HCT116 (cell line): Measurements from ENCODE around the gene MSI2. TPM values are rescaled to one million over a fixed set of nuclear protein-coding genes. Genes with fewer than 3 reads are reported as not detected.

Experiments used
- ATAC-seq: fragments of 200-7000 bp; cut with Tn5 transposase; 2 replicates; pipeline ENCODE4 v1.9.1; 2020; ENCODE audit warnings: mild to moderate bottlenecking, moderate library complexity
- BruUV-seq: library from RNA; stranded (reverse); fragments of 400-500 nt; replicated peaks from 2 replicates; lab custom pipeline; 2021; lab: Mats Ljungman, UMichigan
- CTCF ChIA-PET: fragments of 300-600 bp; sonication (Branson Sonifier 250); formaldehyde crosslinking; loops from one replicate; lab custom pipeline; 2021; ENCODE audit warnings: antibody characterized with exemption; lab: Charles Lee
- POLR2A ChIA-PET: fragments of 300-600, 350-600 bp; sonication (Branson Sonifier 250); formaldehyde crosslinking; loops from one replicate; lab custom pipeline; 2021; ENCODE audit warnings: antibody characterized with exemption; lab: Charles Lee
- RAD21 ChIA-PET, 2 experiments: fragments of 300-600 bp; sonication (Branson Sonifier 250); formaldehyde crosslinking; loops; one replicate each; lab custom pipeline; 2023; ENCODE audit warnings: low total read pairs in 2 of 2; ENCODE audit not compliant: uncharacterized antibody in 2 of 2, unreplicated experiment in 2 of 2, low non-redundant PET in 1 of 2; lab: Charles Lee
- DNase-seq: peaks from one replicate; pipeline ENCODE4 v3.0.0-alpha.2; 2010; ENCODE audit warnings: low read depth, low spot score
- H2AFZ ChIP-seq: fragments of 200-600 bp; shearing (Covaris generic), sonication (generic); 2 replicates; pipeline ENCODE4 v1.6.1; 2017; ENCODE audit warnings: low read depth, mixed run types, mixed read lengths, antibody characterized with exemption, low read length; ENCODE audit not compliant: poor library complexity, severe bottlenecking
- H3K27ac ChIP-seq: 2 replicates; pipeline ENCODE4 v1.5.1; 2012; ENCODE audit warnings: low read depth, low read length
- H3K27me3 ChIP-seq: fragments of 200-600 bp; sonication (generic); 2 replicates; pipeline ENCODE4 v1.6.1; 2016; ENCODE audit warnings: mixed run types, low read length, mixed read lengths; ENCODE audit not compliant: insufficient read depth
- H3K36me3 ChIP-seq, 2 experiments: fragments of 200-500 bp in 1 of 2; fragments of 200-600 bp in 1 of 2; sonication (Bioruptor generic) in 1 of 2; sonication (generic) in 1 of 2; 2 replicates each; pipeline versions ENCODE4 v1.5.1 to v1.6.1; 2014 to 2016; ENCODE audit warnings: low read length in 2 of 2, inconsistent platforms in 1 of 2, mixed read lengths in 1 of 2, mixed run types in 1 of 2; ENCODE audit not compliant: insufficient read depth in 2 of 2, control insufficient read depth in 1 of 2
- H3K4me1 ChIP-seq, 2 experiments: fragments of 200-600 bp in 1 of 2; sonication (generic) in 1 of 2; 2 replicates each; pipeline versions ENCODE4 v1.5.1 to v1.6.1; 2012 to 2017; ENCODE audit warnings: low read length in 2 of 2, inconsistent platforms in 1 of 2, mild to moderate bottlenecking in 1 of 2, mixed read lengths in 1 of 2, mixed run types in 1 of 2, moderate library complexity in 1 of 2; ENCODE audit not compliant: insufficient read depth in 2 of 2, control insufficient read depth in 1 of 2
- H3K4me2 ChIP-seq: fragments of 200-600 bp; sonication (generic); 2 replicates; pipeline ENCODE4 v1.6.1; 2017; ENCODE audit warnings: mixed run types, low read length, mixed read lengths
- H3K4me3 ChIP-seq, 2 experiments: fragments of 200-600 bp in 1 of 2; sonication (generic) in 1 of 2; replicated peaks in 1 of 2; 2 replicates each; pipeline ENCODE4 v1.5.1; 2011 to 2016; ENCODE audit warnings: low read length in 2 of 2, control low read depth in 1 of 2, low read depth in 1 of 2, mild to moderate bottlenecking in 1 of 2, mixed read lengths in 1 of 2, mixed run types in 1 of 2
- H3K79me2 ChIP-seq: fragments of 200-600 bp; sonication (generic); 2 replicates; pipeline ENCODE4 v1.6.1; 2017; ENCODE audit warnings: mild to moderate bottlenecking, mixed run types, low read length, moderate library complexity, mixed read lengths; ENCODE audit not compliant: insufficient read depth
- H3K9ac ChIP-seq: fragments of 200-600 bp; sonication (generic); 2 replicates; pipeline ENCODE4 v1.6.1; 2016; ENCODE audit warnings: low read length, mixed read lengths
- H3K9me2 ChIP-seq: fragments of 200-600 bp; sonication (generic), shearing (Covaris generic); 2 replicates; pipeline ENCODE4 v1.6.1; 2017; ENCODE audit warnings: mixed run types, mild to moderate bottlenecking, moderate library complexity; ENCODE audit not compliant: insufficient read depth
- H3K9me3 ChIP-seq, 2 experiments: fragments of 200-500 bp in 1 of 2; fragments of 200-600 bp in 1 of 2; sonication (Bioruptor generic) in 1 of 2; sonication (generic) in 1 of 2; 2 replicates each; pipeline ENCODE4 v1.6.1; 2014 to 2017; ENCODE audit warnings: low read length in 2 of 2, mixed read lengths in 2 of 2, inconsistent platforms in 1 of 2, low read depth in 1 of 2, mild to moderate bottlenecking in 1 of 2, mixed run types in 1 of 2, moderate library complexity in 1 of 2; ENCODE audit not compliant: control insufficient read depth in 1 of 2, insufficient read depth in 1 of 2
- H4K20me1 ChIP-seq: fragments of 200-600 bp; sonication (generic), shearing (Covaris generic); 2 replicates; pipeline ENCODE4 v1.6.1; 2017; ENCODE audit warnings: mixed run types, mild to moderate bottlenecking, moderate library complexity; ENCODE audit not compliant: insufficient read depth
- CTCF ChIP-seq, 3 experiments: fragments of 200-600 bp in 1 of 3; sonication (generic) in 1 of 3; IDR thresholded peaks in 2 of 3; conservative IDR thresholded peaks in 1 of 3; 2 replicates each; pipeline ENCODE4 v1.5.1; 2012 to 2017; ENCODE audit warnings: low read depth in 2 of 3, low read length in 2 of 3, antibody characterized with exemption in 1 of 3, borderline replicate concordance in 1 of 3, control low read depth in 1 of 3, mild to moderate bottlenecking in 1 of 3, mixed read lengths in 1 of 3, mixed run types in 1 of 3, moderate library complexity in 1 of 3; ENCODE audit not compliant: insufficient read depth in 1 of 3
- EGR1 ChIP-seq: IDR thresholded peaks from 2 replicates; pipeline ENCODE4 v1.6.1; 2012; ENCODE audit warnings: low read depth
- ELF1 ChIP-seq: IDR thresholded peaks from 2 replicates; pipeline ENCODE4 v1.6.1; 2012; ENCODE audit warnings: low read depth, borderline replicate concordance
- MAX ChIP-seq: IDR thresholded peaks from 2 replicates; pipeline ENCODE4 v1.6.1; 2012
- ZFX ChIP-seq: fragments of 450-650 bp; IDR thresholded peaks from 2 replicates; pipeline ENCODE4 v1.6.1; 2017
- intact Hi-C: fragments of 100-400 bp; cut with micrococcal nuclease; formaldehyde crosslinking; loops from 2 replicates; pipeline ENCODE4 v1.10.0; 2022
- total RNA-seq: library from RNA; stranded (reverse); gene quantifications from one replicate; pipeline ENCODE4 v1.2.1, GENCODE V29; 2021; ENCODE audit not compliant: unreplicated experiment

Gene MSI2
- total RNA-seq, 1 experiment from 2014 or later: 137 TPM

DNA sequence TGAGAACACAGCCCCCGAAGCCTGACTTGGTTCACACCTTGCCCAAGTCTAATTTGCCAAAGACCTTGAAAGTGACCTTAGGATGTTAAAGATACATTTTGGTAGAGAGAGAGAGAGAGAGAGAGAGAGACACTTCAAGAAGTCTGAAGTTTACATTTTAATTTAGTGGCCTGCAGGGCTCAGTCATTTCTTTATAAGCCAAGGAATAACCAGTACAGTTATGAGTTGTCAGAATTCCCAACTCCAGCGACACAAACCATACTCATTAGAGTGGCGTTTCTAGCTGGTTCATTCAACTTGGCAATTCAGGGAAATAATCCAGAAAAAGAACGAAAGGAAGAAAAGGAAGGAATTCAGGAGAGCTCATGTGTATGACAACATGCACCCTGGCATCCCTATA lies 284.7 kb downstream of the MSI2 start:
- no peak for DNase-seq
- peaks cover 14 to 15% of the 10 kb centered on the region in 2 experiments for H3K4me1 ChIP-seq
- H3K9me3 ChIP-seq: no peaks in the 10 kb centered on the region
- ChIA-PET CTCF (interaction anchor here (1.0 to 1.3 kb wide), 3 partner anchors 8 to 26 kb away, joined by 3 read pairs; no protein-coding TSS in a partner anchor), POLR2A (no interaction called here), RAD21 (no interaction called here)
- H2AFZ ChIP-seq: no peak overlapping the region
- H3K9ac ChIP-seq: no peak overlapping the region
- H3K9me2 ChIP-seq: no peaks in the 10 kb centered on the region
- no peak overlapping the region for H3K4me3 ChIP-seq
- no peaks in the 10 kb centered on the region for H3K27me3 ChIP-seq
- H3K27ac ChIP-seq: no peak overlapping the region
- no peak for ATAC-seq
- no peaks in the 10 kb centered on the region for H4K20me1 ChIP-seq
- no peaks in the 10 kb centered on the region for H3K79me2 ChIP-seq
- intact Hi-C loops: no loop called here
- H3K36me3 ChIP-seq: no peaks in the 10 kb centered on the region
- no peak overlapping the region for H3K4me2 ChIP-seq
- BruUV-seq: no TSS peak
- TF ChIP-seq MAX: no peak
- no peak for TF ChIP-seq EGR1
- no peak for TF ChIP-seq ELF1
- TF ChIP-seq CTCF (IDR thresholded peaks at IDR 0.05 in 2 of 3, conservative IDR thresholded peaks at IDR 0.05 in 1 of 3; ENCODE audit: borderline replicate concordance in 1 of 3, insufficient read depth in 1 of 3, low read depth in 2 of 3, low read length in 2 of 3): no peak
- no peak for TF ChIP-seq ZFX
- TF ChIP-seq, all 23 proteins: peak for 0
